Measurements from ENCODE around the gene SLC6A14.

- no peak for TF ChIP-seq CTCF (IDR thresholded peaks at IDR 0.05)
- TF ChIP-seq POLR2A (IDR thresholded peaks at IDR 0.05), result no peak
Measured at GRCh38 chrX:116417968-116418367, 18.4 kb upstream of the SLC6A14 start.

All from transverse colon (tissue), 3 donors.